Measurements from ENCODE around the gene CHFR.
"Not testable (repeated sequence)": the region's sequence is repeated elsewhere in the genome, so short reads cannot be mapped to it uniquely, and the experiment has no call there.

The CHFR gene

GRCh38 chr12:132874175-132874574 lies 13.2 kb downstream of the CHFR start:
- no peak for DNase-seq

- no peak for DNase-seq
Observed at GRCh38 chr12:132873724-132874123, 13.7 kb downstream of the CHFR start.

GRCh38 chr12:132872975-132873421 lies 14.4 kb downstream of the CHFR start:
- DNase-seq: no peak

- no peak for DNase-seq
Observed at GRCh38 chr12:132872073-132872855, 15.1 kb downstream of the CHFR start.

GRCh38 chr12:132869551-132869950 lies 17.9 kb downstream of the CHFR start:
- DNase-seq: no peak

GRCh38 chr12:132866251-132866828 lies 21.1 kb downstream of the CHFR start:
- no peak for DNase-seq

- no peak for DNase-seq
Observed at GRCh38 chr12:132861558-132861957, 25.8 kb downstream of the CHFR start.

GRCh38 chr12:132858718-132859266 lies 28.6 kb downstream of the CHFR start:
- no peak for DNase-seq

- DNase-seq: not testable (repeated sequence)
Observed at GRCh38 chr12:132857019-132857418, 30.4 kb downstream of the CHFR start.

GRCh38 chr12:132856581-132856980 lies 30.8 kb downstream of the CHFR start:
- DNase-seq: no peak

GRCh38 chr12:132855211-132855610 lies 32.2 kb downstream of the CHFR start:
- DNase-seq: not testable (repeated sequence)

GRCh38 chr12:132853285-132854092 lies 33.9 kb downstream of the CHFR start:
- no peak for DNase-seq

- DNase-seq: no peak
Observed at GRCh38 chr12:132852496-132852895, 34.9 kb downstream of the CHFR start.

GRCh38 chr12:132851465-132851864 lies 35.9 kb downstream of the CHFR start:
- no peak for DNase-seq

- no peak for DNase-seq
Observed at GRCh38 chr12:132850291-132850690, 37.1 kb downstream of the CHFR start.

- DNase-seq: no peak
Observed at GRCh38 chr12:132848521-132848920, 38.9 kb downstream of the CHFR start.

GRCh38 chr12:132847363-132848356 lies 39.7 kb downstream of the CHFR start:
- DNase-seq: no peak

- DNase-seq: not testable (repeated sequence)
Observed at GRCh38 chr12:132844681-132845080, 42.7 kb downstream of the CHFR start.

- no peak for DNase-seq
Observed at GRCh38 chr12:132842449-132843045, 44.9 kb downstream of the CHFR start.

GRCh38 chr12:132841151-132841550 lies 46.3 kb downstream of the CHFR start:
- DNase-seq: no peak

- DNase-seq: no peak
Observed at GRCh38 chr12:132840536-132840935, 46.9 kb downstream of the CHFR start.
